HCT116 (cell line): Measurements from ENCODE around the gene GNAO1. TPM values are rescaled to one million over a fixed set of nuclear protein-coding genes. Genes with fewer than 3 reads are reported as not detected.

Experiments used
- ATAC-seq: fragments of 200-7000 bp; cut with Tn5 transposase; 2 replicates; pipeline ENCODE4 v1.9.1; 2020; ENCODE audit warnings: mild to moderate bottlenecking, moderate library complexity
- BruUV-seq: library from RNA; stranded (reverse); fragments of 400-500 nt; replicated peaks from 2 replicates; lab custom pipeline; 2021; lab: Mats Ljungman, UMichigan
- CTCF ChIA-PET: fragments of 300-600 bp; sonication (Branson Sonifier 250); formaldehyde crosslinking; loops from one replicate; lab custom pipeline; 2021; ENCODE audit warnings: antibody characterized with exemption; lab: Charles Lee
- POLR2A ChIA-PET: fragments of 300-600, 350-600 bp; sonication (Branson Sonifier 250); formaldehyde crosslinking; loops from one replicate; lab custom pipeline; 2021; ENCODE audit warnings: antibody characterized with exemption; lab: Charles Lee
- RAD21 ChIA-PET, 2 experiments: fragments of 300-600 bp; sonication (Branson Sonifier 250); formaldehyde crosslinking; loops; one replicate each; lab custom pipeline; 2023; ENCODE audit warnings: low total read pairs in 2 of 2; ENCODE audit not compliant: uncharacterized antibody in 2 of 2, unreplicated experiment in 2 of 2, low non-redundant PET in 1 of 2; lab: Charles Lee
- DNase-seq: peaks from one replicate; pipeline ENCODE4 v3.0.0-alpha.2; 2010; ENCODE audit warnings: low read depth, low spot score
- H2AFZ ChIP-seq: fragments of 200-600 bp; shearing (Covaris generic), sonication (generic); 2 replicates; pipeline ENCODE4 v1.6.1; 2017; ENCODE audit warnings: low read depth, mixed run types, mixed read lengths, antibody characterized with exemption, low read length; ENCODE audit not compliant: poor library complexity, severe bottlenecking
- H3K27ac ChIP-seq: 2 replicates; pipeline ENCODE4 v1.5.1; 2012; ENCODE audit warnings: low read depth, low read length
- H3K27me3 ChIP-seq: fragments of 200-600 bp; sonication (generic); 2 replicates; pipeline ENCODE4 v1.6.1; 2016; ENCODE audit warnings: mixed run types, low read length, mixed read lengths; ENCODE audit not compliant: insufficient read depth
- H3K36me3 ChIP-seq, 2 experiments: fragments of 200-500 bp in 1 of 2; fragments of 200-600 bp in 1 of 2; sonication (Bioruptor generic) in 1 of 2; sonication (generic) in 1 of 2; 2 replicates each; pipeline versions ENCODE4 v1.5.1 to v1.6.1; 2014 to 2016; ENCODE audit warnings: low read length in 2 of 2, inconsistent platforms in 1 of 2, mixed read lengths in 1 of 2, mixed run types in 1 of 2; ENCODE audit not compliant: insufficient read depth in 2 of 2, control insufficient read depth in 1 of 2
- H3K4me1 ChIP-seq, 2 experiments: fragments of 200-600 bp in 1 of 2; sonication (generic) in 1 of 2; 2 replicates each; pipeline versions ENCODE4 v1.5.1 to v1.6.1; 2012 to 2017; ENCODE audit warnings: low read length in 2 of 2, inconsistent platforms in 1 of 2, mild to moderate bottlenecking in 1 of 2, mixed read lengths in 1 of 2, mixed run types in 1 of 2, moderate library complexity in 1 of 2; ENCODE audit not compliant: insufficient read depth in 2 of 2, control insufficient read depth in 1 of 2
- H3K4me2 ChIP-seq: fragments of 200-600 bp; sonication (generic); 2 replicates; pipeline ENCODE4 v1.6.1; 2017; ENCODE audit warnings: mixed run types, low read length, mixed read lengths
- H3K4me3 ChIP-seq, 2 experiments: fragments of 200-600 bp in 1 of 2; sonication (generic) in 1 of 2; replicated peaks in 1 of 2; 2 replicates each; pipeline ENCODE4 v1.5.1; 2011 to 2016; ENCODE audit warnings: low read length in 2 of 2, control low read depth in 1 of 2, low read depth in 1 of 2, mild to moderate bottlenecking in 1 of 2, mixed read lengths in 1 of 2, mixed run types in 1 of 2
- H3K79me2 ChIP-seq: fragments of 200-600 bp; sonication (generic); 2 replicates; pipeline ENCODE4 v1.6.1; 2017; ENCODE audit warnings: mild to moderate bottlenecking, mixed run types, low read length, moderate library complexity, mixed read lengths; ENCODE audit not compliant: insufficient read depth
- H3K9ac ChIP-seq: fragments of 200-600 bp; sonication (generic); 2 replicates; pipeline ENCODE4 v1.6.1; 2016; ENCODE audit warnings: low read length, mixed read lengths
- H3K9me2 ChIP-seq: fragments of 200-600 bp; sonication (generic), shearing (Covaris generic); 2 replicates; pipeline ENCODE4 v1.6.1; 2017; ENCODE audit warnings: mixed run types, mild to moderate bottlenecking, moderate library complexity; ENCODE audit not compliant: insufficient read depth
- H3K9me3 ChIP-seq, 2 experiments: fragments of 200-500 bp in 1 of 2; fragments of 200-600 bp in 1 of 2; sonication (Bioruptor generic) in 1 of 2; sonication (generic) in 1 of 2; 2 replicates each; pipeline ENCODE4 v1.6.1; 2014 to 2017; ENCODE audit warnings: low read length in 2 of 2, mixed read lengths in 2 of 2, inconsistent platforms in 1 of 2, low read depth in 1 of 2, mild to moderate bottlenecking in 1 of 2, mixed run types in 1 of 2, moderate library complexity in 1 of 2; ENCODE audit not compliant: control insufficient read depth in 1 of 2, insufficient read depth in 1 of 2
- H4K20me1 ChIP-seq: fragments of 200-600 bp; sonication (generic), shearing (Covaris generic); 2 replicates; pipeline ENCODE4 v1.6.1; 2017; ENCODE audit warnings: mixed run types, mild to moderate bottlenecking, moderate library complexity; ENCODE audit not compliant: insufficient read depth
- CBX3 ChIP-seq: IDR thresholded peaks from 2 replicates; pipeline ENCODE4 v1.6.1; 2012; ENCODE audit warnings: low read depth
- CEBPB ChIP-seq: IDR thresholded peaks from 2 replicates; pipeline ENCODE4 v1.6.1; 2012; ENCODE audit warnings: low read depth
- EGR1 ChIP-seq: IDR thresholded peaks from 2 replicates; pipeline ENCODE4 v1.6.1; 2012; ENCODE audit warnings: low read depth
- ELF1 ChIP-seq: IDR thresholded peaks from 2 replicates; pipeline ENCODE4 v1.6.1; 2012; ENCODE audit warnings: low read depth, borderline replicate concordance
- EZH2 ChIP-seq: fragments of 200-600 bp; sonication (generic); IDR thresholded peaks from 2 replicates; pipeline ENCODE4 v1.6.1; 2017; ENCODE audit warnings: antibody characterized with exemption, mixed run types
- EZH2phosphoT487 ChIP-seq: fragments of 200-600 bp; IDR thresholded peaks from 2 replicates; pipeline ENCODE4 v1.6.1; 2018; ENCODE audit warnings: antibody characterized with exemption, borderline replicate concordance
- JUND ChIP-seq: IDR thresholded peaks from 2 replicates; pipeline ENCODE4 v1.6.1; 2012
- POLR2A ChIP-seq: IDR thresholded peaks from 2 replicates; pipeline ENCODE4 v1.7.0; 2011; ENCODE audit warnings: borderline replicate concordance; ENCODE audit not compliant: insufficient read depth, insufficient read length; ENCODE audit errors: extremely low read depth
- RAD21 ChIP-seq: IDR thresholded peaks from 2 replicates; pipeline ENCODE4 v1.6.1; 2012; ENCODE audit warnings: low read depth, mild to moderate bottlenecking
- SRF ChIP-seq: IDR thresholded peaks from 2 replicates; pipeline ENCODE4 v1.6.1; 2012; ENCODE audit warnings: low read depth
- TCF7L2 ChIP-seq: IDR thresholded peaks from 2 replicates; pipeline ENCODE4 v1.7.0; 2011; ENCODE audit warnings: borderline replicate concordance, inconsistent platforms; ENCODE audit not compliant: insufficient read depth, insufficient read length; ENCODE audit errors: extremely low read depth
- YY1 ChIP-seq: IDR thresholded peaks from 2 replicates; pipeline ENCODE4 v1.6.1; 2011; ENCODE audit warnings: low read length, low read depth, moderate library complexity, mild to moderate bottlenecking; ENCODE audit not compliant: insufficient replicate concordance; ENCODE audit errors: extremely low read depth
- ZFX ChIP-seq: fragments of 450-650 bp; IDR thresholded peaks from 2 replicates; pipeline ENCODE4 v1.6.1; 2017
- intact Hi-C: fragments of 100-400 bp; cut with micrococcal nuclease; formaldehyde crosslinking; loops from 2 replicates; pipeline ENCODE4 v1.10.0; 2022
- total RNA-seq: library from RNA; stranded (reverse); gene quantifications from one replicate; pipeline ENCODE4 v1.2.1, GENCODE V29; 2021; ENCODE audit not compliant: unreplicated experiment
- TF ChIP-seq, protein P1 (sequence below): IDR thresholded peaks from 2 replicates; pipeline ENCODE4 v1.6.1; 2012
- TF ChIP-seq, protein P2 (sequence below): IDR thresholded peaks from 2 replicates; pipeline ENCODE4 v1.6.1; 2011; ENCODE audit warnings: mild to moderate bottlenecking, low read length, moderate library complexity; ENCODE audit not compliant: insufficient replicate concordance; ENCODE audit errors: extremely low read depth
- TF ChIP-seq, protein P3 (sequence below), 3 experiments: fragments of 200-600 bp in 1 of 3; sonication (generic) in 1 of 3; IDR thresholded peaks in 2 of 3; conservative IDR thresholded peaks in 1 of 3; 2 replicates each; pipeline ENCODE4 v1.5.1; 2012 to 2017; ENCODE audit warnings: low read depth in 2 of 3, low read length in 2 of 3, antibody characterized with exemption in 1 of 3, borderline replicate concordance in 1 of 3, control low read depth in 1 of 3, mild to moderate bottlenecking in 1 of 3, mixed read lengths in 1 of 3, mixed run types in 1 of 3, moderate library complexity in 1 of 3; ENCODE audit not compliant: insufficient read depth in 1 of 3
- TF ChIP-seq, protein P4 (sequence below): IDR thresholded peaks from 2 replicates; pipeline ENCODE4 v1.6.1; 2012

Gene GNAO1
- total RNA-seq, 1 experiment from 2014 or later = 0.12 TPM

DNA sequence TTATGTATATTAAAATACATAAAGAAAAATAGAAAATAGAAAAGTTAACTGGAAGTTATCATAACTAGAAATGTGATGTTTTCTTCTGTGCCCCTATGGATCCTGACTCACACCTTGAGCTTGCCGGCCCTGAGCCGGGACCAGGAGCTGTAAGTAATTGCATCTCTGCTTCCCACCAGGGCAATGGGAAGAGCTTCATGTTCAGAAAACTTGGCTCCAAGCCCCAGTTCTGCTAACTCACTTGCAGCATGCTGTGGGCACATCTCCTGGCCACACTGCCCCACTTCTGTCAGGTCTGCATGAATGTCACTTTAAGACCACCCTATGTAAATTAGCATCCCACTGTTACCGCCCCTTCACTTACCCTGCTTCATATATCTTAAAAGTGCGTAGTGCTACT, 37.2 kb downstream of the GNAO1 start:
- Histone ChIP-seq H3K9me2 (no peaks in the 10 kb centered on the region), H3K79me2 (no peaks in the 10 kb centered on the region), H3K9ac (no peak overlapping the region), H4K20me1 (no peaks in the 10 kb centered on the region), H3K36me3 (no peaks in the 10 kb centered on the region), H3K27ac (no peak overlapping the region), H3K27me3 (peaks cover 30% of the 10 kb centered on the region; the same call in 1 of the 2 replicates), H2AFZ (no peak overlapping the region), H3K4me3 (no peak overlapping the region), H3K9me3 (no peaks in the 10 kb centered on the region), H3K4me1 (no peaks in the 10 kb centered on the region), H3K4me2 (no peak overlapping the region)
- intact Hi-C loops = no loop called here
- ATAC-seq = no peak
- ChIA-PET CTCF (no interaction called here), POLR2A (no interaction called here), RAD21 (no interaction called here)
- no TSS peak for BruUV-seq
- no peak for DNase-seq
- TF ChIP-seq TCF7L2 (no peak), EZH2 (no peak), CEBPB (no peak), EZH2phosphoT487 (no peak), ZFX (no peak)
- TF ChIP-seq, protein P1, sequence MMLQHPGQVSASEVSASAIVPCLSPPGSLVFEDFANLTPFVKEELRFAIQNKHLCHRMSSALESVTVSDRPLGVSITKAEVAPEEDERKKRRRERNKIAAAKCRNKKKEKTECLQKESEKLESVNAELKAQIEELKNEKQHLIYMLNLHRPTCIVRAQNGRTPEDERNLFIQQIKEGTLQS = no peak

DNA sequence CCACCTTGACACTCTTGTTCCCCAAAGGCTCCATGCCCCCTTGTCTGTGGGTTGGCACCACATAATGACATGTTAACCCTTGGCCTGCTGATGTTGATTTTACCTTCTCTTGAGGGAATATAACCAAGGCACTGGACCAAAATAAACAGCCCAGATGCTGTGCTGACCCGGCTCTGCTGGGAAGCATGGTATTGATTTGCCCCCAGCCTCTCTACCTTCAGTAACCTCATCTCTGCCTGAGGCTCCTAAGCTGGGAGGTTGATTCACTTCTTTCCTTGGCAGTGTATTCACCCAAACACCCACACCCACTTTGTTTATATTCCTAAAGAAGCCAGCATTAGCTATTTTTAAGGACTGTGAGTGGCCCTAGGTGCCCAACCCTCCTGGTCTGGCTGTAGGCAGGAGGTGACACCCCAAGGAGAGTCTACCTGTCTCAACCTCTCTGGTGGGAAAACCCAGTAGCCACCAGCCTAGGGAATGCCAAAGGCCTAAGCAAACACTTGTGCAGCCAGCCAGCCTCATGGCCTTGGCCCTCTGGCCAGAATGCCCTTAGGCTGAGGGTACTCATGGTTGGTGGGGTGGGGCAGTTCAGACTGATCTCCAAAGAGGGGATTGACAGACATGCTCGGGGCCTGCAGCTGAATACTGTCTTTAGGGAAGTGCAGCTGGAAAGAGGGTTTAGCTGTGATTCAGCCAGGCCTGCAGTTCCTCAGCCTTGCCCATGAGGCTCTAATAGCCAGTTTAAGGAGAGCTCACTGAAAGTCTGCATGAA, 42.7 kb downstream of the GNAO1 start:
- CTCF ChIA-PET = no interaction called here
- no peak overlapping the region for H2AFZ ChIP-seq
- no peak for TF ChIP-seq YY1
- no peak for TF ChIP-seq POLR2A
- no peak for TF ChIP-seq EGR1
- no peak for TF ChIP-seq CBX3
- TF ChIP-seq, protein P2, sequence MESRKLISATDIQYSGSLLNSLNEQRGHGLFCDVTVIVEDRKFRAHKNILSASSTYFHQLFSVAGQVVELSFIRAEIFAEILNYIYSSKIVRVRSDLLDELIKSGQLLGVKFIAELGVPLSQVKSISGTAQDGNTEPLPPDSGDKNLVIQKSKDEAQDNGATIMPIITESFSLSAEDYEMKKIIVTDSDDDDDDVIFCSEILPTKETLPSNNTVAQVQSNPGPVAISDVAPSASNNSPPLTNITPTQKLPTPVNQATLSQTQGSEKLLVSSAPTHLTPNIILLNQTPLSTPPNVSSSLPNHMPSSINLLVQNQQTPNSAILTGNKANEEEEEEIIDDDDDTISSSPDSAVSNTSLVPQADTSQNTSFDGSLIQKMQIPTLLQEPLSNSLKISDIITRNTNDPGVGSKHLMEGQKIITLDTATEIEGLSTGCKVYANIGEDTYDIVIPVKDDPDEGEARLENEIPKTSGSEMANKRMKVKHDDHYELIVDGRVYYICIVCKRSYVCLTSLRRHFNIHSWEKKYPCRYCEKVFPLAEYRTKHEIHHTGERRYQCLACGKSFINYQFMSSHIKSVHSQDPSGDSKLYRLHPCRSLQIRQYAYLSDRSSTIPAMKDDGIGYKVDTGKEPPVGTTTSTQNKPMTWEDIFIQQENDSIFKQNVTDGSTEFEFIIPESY = no peak
- TF ChIP-seq RAD21 = no peak
- TF ChIP-seq, protein P3, sequence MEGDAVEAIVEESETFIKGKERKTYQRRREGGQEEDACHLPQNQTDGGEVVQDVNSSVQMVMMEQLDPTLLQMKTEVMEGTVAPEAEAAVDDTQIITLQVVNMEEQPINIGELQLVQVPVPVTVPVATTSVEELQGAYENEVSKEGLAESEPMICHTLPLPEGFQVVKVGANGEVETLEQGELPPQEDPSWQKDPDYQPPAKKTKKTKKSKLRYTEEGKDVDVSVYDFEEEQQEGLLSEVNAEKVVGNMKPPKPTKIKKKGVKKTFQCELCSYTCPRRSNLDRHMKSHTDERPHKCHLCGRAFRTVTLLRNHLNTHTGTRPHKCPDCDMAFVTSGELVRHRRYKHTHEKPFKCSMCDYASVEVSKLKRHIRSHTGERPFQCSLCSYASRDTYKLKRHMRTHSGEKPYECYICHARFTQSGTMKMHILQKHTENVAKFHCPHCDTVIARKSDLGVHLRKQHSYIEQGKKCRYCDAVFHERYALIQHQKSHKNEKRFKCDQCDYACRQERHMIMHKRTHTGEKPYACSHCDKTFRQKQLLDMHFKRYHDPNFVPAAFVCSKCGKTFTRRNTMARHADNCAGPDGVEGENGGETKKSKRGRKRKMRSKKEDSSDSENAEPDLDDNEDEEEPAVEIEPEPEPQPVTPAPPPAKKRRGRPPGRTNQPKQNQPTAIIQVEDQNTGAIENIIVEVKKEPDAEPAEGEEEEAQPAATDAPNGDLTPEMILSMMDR (IDR thresholded peaks at IDR 0.05 in 2 of 3, conservative IDR thresholded peaks at IDR 0.05 in 1 of 3; ENCODE audit: borderline replicate concordance in 1 of 3, insufficient read depth in 1 of 3, low read depth in 2 of 3, low read length in 2 of 3) = no peak
- no peak for TF ChIP-seq ZFX
- TF ChIP-seq, protein P4, sequence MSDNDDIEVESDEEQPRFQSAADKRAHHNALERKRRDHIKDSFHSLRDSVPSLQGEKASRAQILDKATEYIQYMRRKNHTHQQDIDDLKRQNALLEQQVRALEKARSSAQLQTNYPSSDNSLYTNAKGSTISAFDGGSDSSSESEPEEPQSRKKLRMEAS = no peak
- TF ChIP-seq EZH2 = no peak
- TF ChIP-seq JUND = no peak
- TF ChIP-seq SRF = no peak
- TF ChIP-seq ELF1 = no peak

More for the DNA sequence above, 42.7 kb downstream of the GNAO1 start:
- RAD21 ChIA-PET = no interaction called here
- no TSS peak for BruUV-seq
- no peak overlapping the region for H3K27ac ChIP-seq
- no peak overlapping the region for H3K9ac ChIP-seq
- no peak for DNase-seq
- H4K20me1 ChIP-seq = no peaks in the 10 kb centered on the region
- H3K79me2 ChIP-seq = no peaks in the 10 kb centered on the region
- no peaks in the 10 kb centered on the region for H3K36me3 ChIP-seq
- POLR2A ChIA-PET = no interaction called here
- H3K9me2 ChIP-seq = no peaks in the 10 kb centered on the region
- intact Hi-C loops = no loop called here
- H3K9me3 ChIP-seq = no peaks in the 10 kb centered on the region
- H3K4me3 ChIP-seq = no peak overlapping the region
- ATAC-seq = no peak
- no peaks in the 10 kb centered on the region for H3K4me1 ChIP-seq
- no peak overlapping the region for H3K4me2 ChIP-seq
- peaks cover 47% of the 10 kb centered on the region; the same call in 1 of the 2 replicates for H3K27me3 ChIP-seq
